Activated CD8-positive, alpha-beta memory T cell treated with anti-CD3 and anti-CD28 coated beads, Interleukin-2, amount 50 U/mL, for 48 hours (primary cell): ENCODE measurements around the gene ZNF786.
"Not testable (repeated sequence)": the region's sequence is repeated elsewhere in the genome, so short reads cannot be mapped to it uniquely, and the experiment has no call there.

Experiments
- DNase-seq: peaks from one replicate; pipeline ENCODE4 v3.0.0-alpha.2; 2020

Gene ZNF786

GRCh38 chr7:149075286-149075685 is 15.2 kb downstream of the ZNF786 start:
- no peak for DNase-seq

DNA sequence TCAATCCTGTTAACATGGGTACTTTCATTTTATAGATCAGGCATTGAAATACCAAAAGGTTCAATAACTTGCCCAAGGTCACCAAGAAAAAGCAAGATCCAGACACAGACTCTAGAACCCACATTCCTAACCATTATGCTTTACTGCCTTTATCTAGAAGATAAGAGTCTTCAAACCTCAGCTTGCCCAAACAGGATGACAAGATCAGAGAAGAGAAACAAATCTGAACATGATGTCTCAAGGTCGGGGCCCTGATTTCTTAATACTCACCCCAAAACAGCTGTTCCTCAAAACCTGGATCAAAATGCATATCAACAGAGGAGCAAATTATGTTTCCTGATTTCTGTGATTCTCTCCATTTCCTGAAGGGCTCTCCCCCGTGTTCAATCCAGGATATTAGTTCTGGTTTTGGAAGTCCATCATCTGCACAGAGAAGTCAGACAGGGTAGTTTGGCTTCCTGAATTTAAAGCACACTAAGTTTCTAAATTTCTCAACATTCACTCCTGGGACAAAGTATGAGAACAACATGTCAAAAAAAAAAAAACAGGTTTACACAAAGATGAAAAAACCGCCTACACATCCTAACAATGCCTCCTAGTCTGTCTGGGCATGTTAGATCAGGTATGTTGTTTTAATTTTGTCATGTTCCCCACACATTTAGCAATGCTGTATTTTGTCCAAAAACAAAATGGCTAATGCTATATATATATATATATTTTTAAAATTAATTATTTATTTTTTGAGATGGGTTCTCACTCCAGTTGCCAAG is 16.2 kb downstream of the ZNF786 start:
- DNase-seq, result no peak

- no peak for DNase-seq
These were observed 18.1 kb downstream of the ZNF786 start for GRCh38 chr7:149072438-149072775.

DNA sequence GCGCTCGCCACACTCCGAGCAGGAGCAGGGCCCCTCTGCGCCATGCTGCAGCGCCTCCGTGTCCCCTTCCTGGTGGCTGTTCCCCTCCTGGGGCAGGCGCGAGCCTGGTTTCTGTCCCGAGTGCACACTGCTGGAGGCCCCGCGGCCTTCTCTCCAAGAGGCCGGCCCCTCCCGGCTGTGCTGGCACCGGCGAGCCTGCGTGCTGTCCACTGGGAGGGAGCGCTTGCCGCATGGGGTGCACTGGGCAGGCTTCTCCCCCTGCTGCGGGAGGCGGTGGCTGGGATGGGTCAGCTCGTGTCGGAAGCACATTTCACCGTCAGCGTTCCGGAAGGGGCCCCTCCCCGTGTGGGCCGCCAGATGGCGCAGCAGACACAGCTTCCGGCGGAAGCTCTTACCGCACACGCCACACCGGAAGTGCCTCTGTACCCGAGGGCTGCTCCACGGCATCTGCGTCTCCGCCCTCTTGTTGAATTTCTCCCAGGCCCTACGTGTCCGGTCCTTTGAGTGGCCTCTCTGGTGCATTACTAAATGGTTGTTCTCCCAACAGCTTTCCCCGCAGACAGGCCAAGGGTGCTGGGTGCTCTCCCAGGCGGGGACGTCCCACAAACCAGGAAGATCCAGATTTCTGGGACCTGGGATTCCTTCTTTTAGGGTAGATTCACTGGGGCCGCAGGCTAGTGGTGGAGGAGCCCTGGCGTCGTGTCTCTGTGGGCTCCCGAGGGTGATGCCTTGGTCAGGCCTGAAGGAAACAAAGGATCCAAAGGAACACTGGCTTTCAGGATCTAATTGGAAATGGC is 18.7 kb downstream of the ZNF786 start:
- DNase-seq, result peak; percentile 71

DNA sequence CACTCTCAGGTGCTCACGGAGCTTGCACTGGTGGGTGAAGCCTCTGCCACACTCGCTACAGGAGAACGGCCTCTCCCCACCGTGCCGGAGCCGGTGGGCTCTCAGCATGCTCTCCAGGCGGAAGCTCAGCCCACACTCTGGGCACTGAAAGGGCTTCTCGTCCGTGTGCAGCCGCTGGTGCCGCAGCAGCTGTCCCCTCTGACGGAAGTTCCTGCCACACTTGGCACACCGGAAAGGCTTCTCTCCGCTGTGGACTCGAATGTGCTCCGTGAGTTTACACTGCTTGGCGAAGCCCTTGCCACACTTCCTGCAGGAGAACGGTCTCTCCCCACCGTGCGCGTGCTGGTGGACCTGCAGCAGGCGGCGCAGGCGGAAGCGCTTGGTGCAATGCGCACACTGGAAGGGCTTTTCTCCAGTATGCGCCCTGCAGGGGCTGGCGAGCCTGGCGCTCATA is 19.3 kb downstream of the ZNF786 start:
- no peak for DNase-seq

DNA sequence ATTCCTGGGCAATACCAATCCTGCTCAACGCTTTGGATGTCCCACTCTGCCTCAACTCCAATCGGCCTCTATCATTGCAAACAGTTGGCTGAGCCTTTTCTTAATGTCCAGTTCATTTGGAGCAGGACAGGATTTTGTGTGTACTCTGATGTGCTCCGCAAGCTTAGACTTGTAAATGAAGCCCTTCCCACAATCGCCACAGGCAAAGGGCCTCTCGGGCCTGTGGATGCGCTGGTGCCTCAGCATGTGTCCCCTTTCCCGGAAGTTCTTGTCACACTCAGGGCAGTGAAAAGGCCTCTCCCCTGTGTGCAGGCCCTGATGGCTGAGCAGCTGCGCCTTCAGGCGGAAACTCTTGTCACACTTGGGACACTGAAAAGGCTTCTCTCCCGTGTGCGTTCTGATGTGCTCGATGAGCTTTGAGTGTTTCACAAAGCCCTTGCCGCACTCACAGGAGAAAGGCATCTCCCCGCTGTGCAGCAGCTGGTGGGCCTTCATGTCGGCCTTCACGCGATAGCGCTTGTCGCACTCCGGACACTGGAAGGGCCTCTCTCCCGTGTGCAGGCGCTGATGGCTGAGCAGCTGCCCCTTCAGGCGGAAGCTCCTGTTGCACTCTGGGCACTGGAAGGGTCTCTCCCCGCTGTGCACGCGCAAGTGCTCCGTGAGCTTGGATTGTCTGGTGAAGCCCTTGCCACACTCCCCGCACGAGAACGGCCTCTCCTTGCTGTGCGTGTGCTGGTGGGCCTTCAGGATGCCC is 20.0 kb downstream of the ZNF786 start:
- DNase-seq, result no peak

DNA sequence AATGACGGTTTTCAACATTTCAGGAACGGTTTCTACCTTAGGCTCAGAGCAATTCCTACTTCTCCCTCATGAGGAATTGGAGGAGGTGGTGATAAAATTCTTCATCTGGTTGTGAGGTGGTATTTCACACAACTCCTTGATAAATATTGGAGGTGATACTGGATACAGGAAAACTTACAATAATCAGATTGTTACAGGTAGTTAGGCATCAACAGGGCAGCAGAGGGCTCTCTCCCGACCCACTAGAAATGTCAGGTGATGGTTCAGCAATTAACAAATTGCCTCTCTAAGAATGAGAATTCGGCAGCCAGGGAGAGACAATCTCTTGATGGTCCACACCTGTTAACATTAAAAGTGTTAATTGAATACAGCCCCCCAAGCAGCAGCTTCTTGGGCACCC is 22.6 kb downstream of the ZNF786 start:
- no peak for DNase-seq

DNA sequence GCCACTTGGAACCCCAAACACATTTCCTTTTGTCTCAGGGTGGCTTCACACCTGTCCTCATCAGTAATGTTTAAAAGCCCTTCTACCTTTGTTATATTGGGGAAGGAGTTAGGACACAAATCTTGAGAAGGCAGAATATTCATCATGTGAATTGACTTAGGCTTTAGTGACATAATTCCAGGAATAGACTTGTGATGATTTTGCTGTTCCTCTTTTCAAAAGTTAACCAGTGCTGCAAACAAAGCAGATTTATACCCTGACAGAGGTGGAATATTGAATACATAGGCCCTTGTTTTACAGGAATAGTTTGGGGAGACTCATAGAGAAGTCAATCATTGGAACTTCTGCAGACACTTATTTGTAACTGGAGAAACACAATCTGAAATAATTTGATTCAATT is 27.0 kb downstream of the ZNF786 start:
- DNase-seq, result no peak

DNA sequence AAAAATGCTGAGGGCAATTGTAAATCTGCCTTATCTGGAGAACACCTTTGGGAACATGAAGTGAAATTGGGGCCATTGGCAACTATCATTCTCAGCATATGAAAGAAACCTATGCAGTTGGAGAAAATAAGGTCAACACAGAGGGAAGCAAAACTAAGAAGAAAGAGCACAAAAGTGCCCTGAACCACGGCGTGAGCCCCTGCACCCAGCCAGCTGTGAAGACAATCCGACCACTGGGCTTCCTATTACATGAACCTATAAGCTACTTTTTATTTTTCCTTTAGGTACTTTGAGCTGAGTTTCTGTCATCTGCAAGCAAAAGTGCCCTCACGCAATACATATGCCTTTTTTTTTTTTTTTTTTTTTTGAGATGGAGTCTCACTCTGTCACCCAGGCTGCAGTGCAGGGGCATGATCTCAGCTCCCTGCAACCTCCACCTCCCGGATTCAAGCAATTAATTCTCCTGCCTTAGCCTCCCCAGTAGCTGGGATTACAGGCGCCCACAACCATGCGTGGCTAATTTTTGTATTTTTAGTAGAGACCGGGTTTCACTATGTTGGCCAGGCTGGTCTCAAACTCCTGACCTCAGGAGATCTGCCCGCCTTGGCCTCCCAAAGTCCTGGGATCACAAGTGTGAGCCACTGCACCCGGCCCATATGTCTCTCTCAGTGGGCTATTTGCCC is 28.2 kb downstream of the ZNF786 start:
- not testable (repeated sequence) for DNase-seq

DNA sequence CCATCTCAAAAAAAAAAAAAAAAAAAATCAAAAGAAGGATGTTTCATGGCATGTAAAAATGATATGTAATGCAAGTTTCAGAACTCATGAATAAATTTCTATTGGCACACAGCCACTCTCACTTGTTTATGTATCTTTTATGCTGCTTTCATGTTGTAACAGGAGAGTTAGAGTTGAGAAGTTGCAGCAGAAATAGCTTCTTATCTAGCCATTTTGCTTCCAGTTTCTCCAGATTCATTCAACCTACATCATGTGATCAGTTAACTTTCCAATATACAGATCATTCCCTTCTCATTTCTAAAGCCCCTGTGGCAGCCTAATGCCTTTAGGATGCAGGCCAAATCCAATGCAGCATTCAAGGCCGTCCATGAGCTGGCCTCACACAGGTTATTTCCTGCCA is 30.4 kb downstream of the ZNF786 start:
- no peak for DNase-seq

GRCh38 chr7:149053885-149054284 is 36.6 kb downstream of the ZNF786 start:
- no peak for DNase-seq

GRCh38 chr7:149053384-149053783 is 37.1 kb downstream of the ZNF786 start:
- no peak for DNase-seq

DNA sequence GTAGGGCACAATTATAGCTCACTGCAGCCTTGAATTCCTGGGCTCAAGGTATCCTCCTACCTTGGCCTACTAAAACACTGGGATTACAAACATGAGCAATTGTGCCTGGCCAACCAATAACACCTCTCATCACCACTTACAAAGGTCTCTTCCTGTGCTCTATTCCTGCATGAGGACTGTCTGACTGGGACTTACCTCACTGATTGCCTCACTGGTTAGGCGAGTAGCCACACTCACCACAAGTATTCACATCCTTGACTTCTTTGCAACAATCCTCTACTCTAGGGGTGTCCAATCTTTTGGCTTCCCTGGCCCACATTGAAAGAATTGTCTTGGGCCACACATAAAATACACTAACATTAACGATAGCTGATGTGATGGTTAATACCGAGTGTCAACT is 39.6 kb downstream of the ZNF786 start:
- DNase-seq, result no peak

DNA sequence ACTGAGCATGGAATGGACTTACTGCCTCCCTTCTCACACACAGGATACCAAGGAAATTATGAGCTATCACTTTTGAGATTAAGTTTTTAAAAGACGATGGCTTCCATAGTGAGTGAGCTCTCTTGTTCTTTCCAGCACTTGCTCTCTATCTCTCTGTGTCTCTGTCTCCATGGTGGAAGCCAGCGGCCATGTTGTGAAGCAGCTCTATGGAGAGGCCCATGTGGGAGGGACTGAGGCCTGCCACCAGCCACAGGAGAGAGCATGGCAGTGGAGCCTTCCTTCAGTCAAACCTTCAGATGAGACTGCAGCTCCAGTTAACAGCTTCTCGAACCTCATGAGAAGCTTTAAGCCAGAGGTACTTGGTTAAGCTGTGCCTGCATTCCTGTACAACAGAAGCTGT is 41.7 kb downstream of the ZNF786 start:
- DNase-seq, result no peak

DNA sequence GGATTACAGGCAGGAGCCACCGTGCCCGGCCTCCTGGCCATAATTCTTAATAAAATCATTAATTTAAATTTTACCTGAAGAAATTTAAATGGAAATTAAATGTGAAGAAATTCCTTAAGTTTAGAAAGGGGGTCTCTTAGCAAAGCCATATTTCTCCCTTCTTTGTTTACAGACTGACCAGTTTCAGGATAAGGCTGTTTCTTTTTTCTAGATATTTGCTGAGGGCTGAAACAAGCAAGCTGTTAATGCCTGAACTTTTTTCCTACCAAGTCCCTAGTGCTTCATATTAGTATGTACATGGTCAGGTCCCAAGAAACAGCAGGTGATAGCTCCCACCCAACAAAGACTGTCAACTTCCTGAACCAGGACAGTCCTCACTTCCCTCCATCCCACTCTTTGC is 44.1 kb downstream of the ZNF786 start:
- DNase-seq, result no peak

DNA sequence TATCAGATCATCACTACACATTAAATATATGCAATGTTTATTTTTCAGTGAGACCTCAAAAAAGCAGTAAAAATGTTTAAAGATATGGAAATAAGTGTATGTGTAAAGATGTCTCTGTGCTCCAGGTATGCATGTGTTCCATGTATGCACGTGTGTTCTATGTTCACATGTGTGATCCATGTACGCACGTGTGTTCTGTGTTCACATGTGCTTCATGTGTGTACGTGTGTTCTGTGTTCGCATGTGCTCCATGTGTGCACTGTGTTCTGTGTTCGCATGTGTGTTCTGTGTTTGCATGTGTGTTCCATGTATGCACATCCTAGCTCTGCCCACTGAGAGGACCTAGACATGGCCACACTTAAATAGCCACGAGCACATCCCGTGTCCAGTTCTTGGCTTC is 46.6 kb downstream of the ZNF786 start:
- DNase-seq, result no peak

GRCh38 chr7:149041350-149041749 is 49.2 kb downstream of the ZNF786 start:
- DNase-seq, result no peak

GRCh38 chr7:149038641-149039040 is 51.9 kb downstream of the ZNF786 start:
- not testable (repeated sequence) for DNase-seq

DNA sequence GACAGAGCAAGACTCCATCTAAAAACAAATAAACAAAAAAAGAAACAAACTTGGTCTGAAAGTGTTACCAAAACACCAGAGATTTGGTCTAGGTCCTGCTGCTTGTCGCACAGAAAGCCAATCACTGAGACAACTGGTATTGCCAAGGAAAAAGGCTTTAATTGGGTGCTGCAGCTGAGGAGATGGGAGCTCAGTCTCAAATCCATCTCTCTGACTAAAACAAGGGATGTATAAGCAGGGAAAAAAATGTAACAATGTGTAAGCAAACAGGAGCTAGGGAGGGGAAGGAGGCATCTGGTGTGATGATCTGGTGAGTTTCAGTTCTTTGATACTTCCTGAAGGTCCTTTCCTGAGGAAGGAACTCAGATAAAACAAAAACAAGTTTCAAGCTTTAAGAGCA is 53.8 kb downstream of the ZNF786 start:
- no peak for DNase-seq

DNA sequence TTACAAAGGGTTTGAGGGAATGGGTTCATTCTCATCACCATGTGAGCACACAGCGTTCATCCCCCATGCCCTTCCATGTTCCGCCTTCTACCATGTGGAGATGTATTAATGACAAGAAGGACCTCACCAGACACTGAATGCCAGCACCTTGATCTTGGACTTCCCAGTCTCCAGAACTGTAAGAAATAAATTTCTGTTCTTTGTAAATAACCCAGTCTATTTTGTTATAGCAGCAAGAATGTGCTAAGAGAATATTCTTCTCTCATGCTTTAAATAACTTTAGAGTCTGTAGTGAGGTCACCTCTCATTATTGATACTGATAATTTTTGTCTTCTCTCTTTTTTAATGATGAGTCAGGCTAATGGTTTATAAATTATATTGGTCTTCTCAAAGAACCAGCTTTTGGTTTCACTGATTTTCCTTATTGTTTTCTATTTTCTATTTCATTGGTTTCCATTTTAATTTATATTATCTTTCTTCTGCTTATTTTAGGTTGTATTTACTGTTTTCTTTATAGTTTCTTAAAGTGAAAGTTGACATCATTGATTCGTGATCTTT is 59.1 kb downstream of the ZNF786 start:
- no peak for DNase-seq

GRCh38 chr7:149030439-149030838 is 60.1 kb downstream of the ZNF786 start:
- DNase-seq, result not testable (repeated sequence)

DNA sequence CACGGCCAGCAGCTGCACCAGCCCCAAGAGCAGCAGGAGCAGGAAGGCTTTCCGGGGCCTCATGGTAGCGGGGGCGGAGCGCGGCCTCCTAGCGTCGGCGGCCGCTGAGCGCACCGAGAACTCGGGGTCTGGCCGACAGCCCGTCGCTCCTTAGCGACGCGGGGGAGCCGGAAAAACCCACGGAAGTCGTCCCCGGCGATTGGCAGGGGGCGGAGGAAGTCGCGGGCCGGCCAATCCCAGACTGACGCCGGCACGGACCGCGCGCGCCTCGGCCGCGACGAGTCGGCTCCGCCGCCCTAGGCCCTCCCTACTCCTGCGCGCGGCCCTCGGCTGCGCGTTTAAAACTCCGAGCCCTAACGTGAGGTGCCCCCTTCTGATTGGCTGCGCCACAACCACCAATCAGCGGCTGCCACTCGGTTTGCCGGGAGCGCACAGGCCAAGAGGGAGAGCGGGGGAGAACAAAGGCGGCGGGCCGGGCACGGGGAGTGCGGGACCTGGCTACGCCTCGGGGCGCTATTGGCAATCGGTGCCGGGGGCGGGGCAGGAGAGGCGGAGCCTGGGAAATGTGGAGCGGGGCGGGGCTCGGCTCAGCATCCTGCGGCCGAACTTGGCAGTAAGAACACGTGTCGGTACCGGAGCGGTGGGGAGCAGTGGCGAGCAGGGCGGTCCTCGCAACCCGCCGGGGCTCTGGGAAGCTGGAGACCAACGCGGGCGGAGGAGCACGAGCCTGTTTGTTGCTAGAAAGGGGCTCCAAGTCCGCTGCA is 62.0 kb downstream of the ZNF786 start, which contains the start of gene PDIA4:
TSS of gene PDIA4 (minus strand) at position 160 of the 764 bp plus-strand sequence. CDS start at position 63, 97 bp downstream.
- peak; percentile 100 for DNase-seq
